Liver (tissue), 9 donors: ENCODE data around the gene GTF2E1. TPM values are rescaled to one million over a fixed set of nuclear protein-coding genes. Genes with fewer than 3 reads are reported as not detected.

Source experiments
- DNase-seq: peaks from one replicate; pipeline ENCODE4 v3.0.0-alpha.2; 2017; ENCODE audit warnings: low spot score
- H3K27ac ChIP-seq, 2 donors: one replicate each; pipeline ENCODE4 v1.7.0; 2013; ENCODE audit warnings: inconsistent platforms in 2 of 2, low read length in 2 of 2, control low read depth in 1 of 2, low read depth in 1 of 2, mild to moderate bottlenecking in 1 of 2
- H3K27me3 ChIP-seq, 4 donors: one replicate each; pipeline versions ENCODE4 v1.6.1 to v1.7.0; 2013; ENCODE audit warnings: low read length in 3 of 4, inconsistent platforms in 1 of 4, mild to moderate bottlenecking in 1 of 4, moderate library complexity in 1 of 4; ENCODE audit not compliant: control insufficient read depth in 4 of 4, insufficient read depth in 4 of 4
- H3K36me3 ChIP-seq, 4 donors: one replicate each; pipeline versions ENCODE4 v1.6.1 to v1.7.0; 2013; ENCODE audit warnings: low read length in 3 of 4, mild to moderate bottlenecking in 3 of 4, low read depth in 1 of 4, moderate library complexity in 1 of 4; ENCODE audit not compliant: control insufficient read depth in 4 of 4, insufficient read depth in 3 of 4
- H3K4me1 ChIP-seq, 4 donors: one replicate each; pipeline versions ENCODE4 v1.6.1 to v1.7.0; 2013; ENCODE audit warnings: low read length in 3 of 4, mild to moderate bottlenecking in 3 of 4, moderate library complexity in 1 of 4; ENCODE audit not compliant: control insufficient read depth in 4 of 4, insufficient read depth in 4 of 4
- H3K4me3 ChIP-seq, 3 donors: one replicate each; pipeline versions ENCODE4 v1.6.1 to v1.7.0; 2013; ENCODE audit warnings: low read length in 3 of 3, control low read depth in 1 of 3, low read depth in 1 of 3, mild to moderate bottlenecking in 1 of 3
- H3K9ac ChIP-seq, 2 donors: one replicate each; pipeline ENCODE4 v1.7.0; 2013; ENCODE audit warnings: low read length in 2 of 2, mild to moderate bottlenecking in 2 of 2, moderate library complexity in 2 of 2, control low read depth in 1 of 2, low read depth in 1 of 2
- H3K9me3 ChIP-seq, 4 donors: one replicate each; pipeline versions ENCODE4 v1.6.1 to v1.7.0; 2013; ENCODE audit warnings: low read length in 3 of 4; ENCODE audit not compliant: control insufficient read depth in 4 of 4
- CTCF ChIP-seq: fragments of 150-350 bp; IDR thresholded peaks from 2 replicates; pipeline ENCODE4 v1.5.1; 2017; ENCODE audit warnings: improper control_type of control experiment, low read depth, low read length; ENCODE audit not compliant: missing input control
- EGR1 ChIP-seq, 2 donors: IDR thresholded peaks; 2 replicates each; pipeline ENCODE4 v1.6.1; 2016 to 2018; ENCODE audit warnings: antibody characterized with exemption in 2 of 2, low read depth in 2 of 2
- FOXA1 ChIP-seq: IDR thresholded peaks from 2 replicates; pipeline ENCODE4 v1.6.1; 2016; ENCODE audit warnings: antibody characterized with exemption
- FOXA2 ChIP-seq: IDR thresholded peaks from 2 replicates; pipeline ENCODE4 v1.6.1; 2016; ENCODE audit warnings: antibody characterized with exemption
- GABPA ChIP-seq, 2 donors: IDR thresholded peaks in 1 of 2; conservative IDR thresholded peaks in 1 of 2; 2 replicates each; pipeline ENCODE4 v1.6.1; 2016; ENCODE audit warnings: antibody characterized with exemption in 2 of 2, mild to moderate bottlenecking in 1 of 2, moderate library complexity in 1 of 2
- HNF4A ChIP-seq, 2 donors: conservative IDR thresholded peaks; 2 replicates each; pipeline ENCODE4 v1.6.1; 2016; ENCODE audit warnings: antibody characterized with exemption in 2 of 2, mild to moderate bottlenecking in 2 of 2
- HNF4G ChIP-seq: IDR thresholded peaks from 2 replicates; pipeline ENCODE4 v1.6.1; 2016; ENCODE audit warnings: antibody characterized with exemption
- JUND ChIP-seq, 2 donors: IDR thresholded peaks; 2 replicates each; pipeline ENCODE4 v1.6.1; 2016; ENCODE audit warnings: antibody characterized with exemption in 2 of 2
- NR2F2 ChIP-seq: IDR thresholded peaks from 2 replicates; pipeline ENCODE4 v1.6.1; 2016; ENCODE audit warnings: antibody characterized with exemption
- RAD21 ChIP-seq, 2 donors: IDR thresholded peaks; 2 replicates each; pipeline ENCODE4 v1.6.1; 2016; ENCODE audit warnings: antibody characterized with exemption in 2 of 2, mild to moderate bottlenecking in 2 of 2
- RXRA ChIP-seq, 2 donors: IDR thresholded peaks; 2 replicates each; pipeline ENCODE4 v1.6.1; 2017 to 2018; ENCODE audit warnings: antibody characterized with exemption in 2 of 2, mild to moderate bottlenecking in 1 of 2
- SP1 ChIP-seq: IDR thresholded peaks from 2 replicates; pipeline ENCODE4 v1.6.1; 2018; ENCODE audit warnings: antibody characterized with exemption, mild to moderate bottlenecking
- TAF1 ChIP-seq: conservative IDR thresholded peaks from 2 replicates; pipeline ENCODE4 v1.6.1; 2016; ENCODE audit warnings: antibody characterized with exemption, mild to moderate bottlenecking
- YY1 ChIP-seq: IDR thresholded peaks from 2 replicates; pipeline ENCODE4 v1.6.1; 2016; ENCODE audit warnings: antibody characterized with exemption, mild to moderate bottlenecking
- ZBTB33 ChIP-seq: IDR thresholded peaks from 2 replicates; pipeline ENCODE4 v1.6.1; 2016; ENCODE audit warnings: antibody characterized with exemption
- polyA plus RNA-seq, 2 donors: library from polyadenylated mRNA; stranded (reverse) in 1 of 2; unstranded in 1 of 2; fragments of 200-250 nt in 1 of 2; fragments of >200 nt in 1 of 2; fragmentation: Nextera tagmentation in 1 of 2; extraction: Ambion mirVana in 1 of 2; gene quantifications; one replicate each; pipeline versions ENCODE4 v1.2.1 to v1.2.3, GENCODE V29; 2013 to 2015
- total RNA-seq, 2 donors: library from RNA; depleted of rRNA; stranded (reverse); fragments of >200 nt; gene quantifications; one replicate each; pipeline ENCODE4 v1.2.3, GENCODE V29; 2014
- TF ChIP-seq, protein P1 (sequence below): IDR thresholded peaks from 2 replicates; pipeline ENCODE4 v1.6.1; 2016; ENCODE audit warnings: antibody characterized with exemption
- TF ChIP-seq, protein P2 (sequence below): IDR thresholded peaks from 2 replicates; pipeline ENCODE4 v1.6.1; 2016; ENCODE audit warnings: antibody characterized with exemption, mild to moderate bottlenecking
- donor health status: healthy.
- donor health status: healthy.
- donor health status: healthy.
- donor health status: healthy.
- donor health status: healthy.

Gene GTF2E1
- total and polyA plus RNA-seq, 4 donors = 2.3 to 9.5 (median 3.9) TPM

GRCh38 chr3:120706950-120707349 lies 35.6 kb upstream of the GTF2E1 start:
- no peak for DNase-seq
- H3K4me3 ChIP-seq = no peak overlapping the region

More at GRCh38 chr3:120706950-120707349, 35.6 kb upstream of the GTF2E1 start:
- Histone ChIP-seq H3K9me3 (no peaks in the 10 kb centered on the region), H3K27ac (no peak overlapping the region), H3K4me1 (peaks cover 0 to 5% (median 2%) of the 10 kb centered on the region in 4 donors), H3K9ac (no peak overlapping the region), H3K27me3 (no peaks in the 10 kb centered on the region), H3K36me3 (peaks cover 0 to 7% (median 1%) of the 10 kb centered on the region in 4 donors)
- no peak for TF ChIP-seq GABPA (IDR thresholded peaks at IDR 0.05 in 1 of 2, conservative IDR thresholded peaks at IDR 0.05 in 1 of 2)
- TF ChIP-seq CTCF = no peak
- TF ChIP-seq, protein P1, sequence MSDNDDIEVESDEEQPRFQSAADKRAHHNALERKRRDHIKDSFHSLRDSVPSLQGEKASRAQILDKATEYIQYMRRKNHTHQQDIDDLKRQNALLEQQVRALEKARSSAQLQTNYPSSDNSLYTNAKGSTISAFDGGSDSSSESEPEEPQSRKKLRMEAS = no peak
- TF ChIP-seq FOXA1 = no peak
- TF ChIP-seq NR2F2 = no peak
- no peak for TF ChIP-seq HNF4G
- TF ChIP-seq HNF4A (conservative IDR thresholded peaks at IDR 0.05) = no peak
- TF ChIP-seq JUND (IDR thresholded peaks at IDR 0.05) = no peak
- TF ChIP-seq SP1 = no peak
- TF ChIP-seq ZBTB33 = no peak
- no peak for TF ChIP-seq FOXA2
- TF ChIP-seq EGR1 (IDR thresholded peaks at IDR 0.05; ENCODE audit: low read depth in 2 of 2) = no peak
- TF ChIP-seq RXRA (IDR thresholded peaks at IDR 0.05) = no peak
- TF ChIP-seq TAF1 = no peak
- TF ChIP-seq, protein P2, sequence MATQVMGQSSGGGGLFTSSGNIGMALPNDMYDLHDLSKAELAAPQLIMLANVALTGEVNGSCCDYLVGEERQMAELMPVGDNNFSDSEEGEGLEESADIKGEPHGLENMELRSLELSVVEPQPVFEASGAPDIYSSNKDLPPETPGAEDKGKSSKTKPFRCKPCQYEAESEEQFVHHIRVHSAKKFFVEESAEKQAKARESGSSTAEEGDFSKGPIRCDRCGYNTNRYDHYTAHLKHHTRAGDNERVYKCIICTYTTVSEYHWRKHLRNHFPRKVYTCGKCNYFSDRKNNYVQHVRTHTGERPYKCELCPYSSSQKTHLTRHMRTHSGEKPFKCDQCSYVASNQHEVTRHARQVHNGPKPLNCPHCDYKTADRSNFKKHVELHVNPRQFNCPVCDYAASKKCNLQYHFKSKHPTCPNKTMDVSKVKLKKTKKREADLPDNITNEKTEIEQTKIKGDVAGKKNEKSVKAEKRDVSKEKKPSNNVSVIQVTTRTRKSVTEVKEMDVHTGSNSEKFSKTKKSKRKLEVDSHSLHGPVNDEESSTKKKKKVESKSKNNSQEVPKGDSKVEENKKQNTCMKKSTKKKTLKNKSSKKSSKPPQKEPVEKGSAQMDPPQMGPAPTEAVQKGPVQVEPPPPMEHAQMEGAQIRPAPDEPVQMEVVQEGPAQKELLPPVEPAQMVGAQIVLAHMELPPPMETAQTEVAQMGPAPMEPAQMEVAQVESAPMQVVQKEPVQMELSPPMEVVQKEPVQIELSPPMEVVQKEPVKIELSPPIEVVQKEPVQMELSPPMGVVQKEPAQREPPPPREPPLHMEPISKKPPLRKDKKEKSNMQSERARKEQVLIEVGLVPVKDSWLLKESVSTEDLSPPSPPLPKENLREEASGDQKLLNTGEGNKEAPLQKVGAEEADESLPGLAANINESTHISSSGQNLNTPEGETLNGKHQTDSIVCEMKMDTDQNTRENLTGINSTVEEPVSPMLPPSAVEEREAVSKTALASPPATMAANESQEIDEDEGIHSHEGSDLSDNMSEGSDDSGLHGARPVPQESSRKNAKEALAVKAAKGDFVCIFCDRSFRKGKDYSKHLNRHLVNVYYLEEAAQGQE = no peak
- TF ChIP-seq YY1 = no peak
- no peak for TF ChIP-seq RAD21 (IDR thresholded peaks at IDR 0.05)
